ENCODE data around the gene NCAM1.

NCAM1 gene

GRCh38 chr11:113015098-113015455, 53.9 kb downstream of the NCAM1 start:
- no peak for TF ChIP-seq CTCF (IDR thresholded peaks at IDR 0.05)

GRCh38 chr11:113016905-113017304, 55.7 kb downstream of the NCAM1 start:
- no peak for TF ChIP-seq CTCF (IDR thresholded peaks at IDR 0.05)

- no peak for TF ChIP-seq CTCF (IDR thresholded peaks at IDR 0.05)
These were observed 57.7 kb downstream of the NCAM1 start for GRCh38 chr11:113018913-113019312.

GRCh38 chr11:113019711-113020110, 58.5 kb downstream of the NCAM1 start:
- no peak for TF ChIP-seq CTCF (IDR thresholded peaks at IDR 0.05)

- no peak for TF ChIP-seq CTCF (IDR thresholded peaks at IDR 0.05)
These were observed 59.9 kb downstream of the NCAM1 start for GRCh38 chr11:113021111-113021510.

- no peak for TF ChIP-seq CTCF (IDR thresholded peaks at IDR 0.05)
These were observed 61.0 kb downstream of the NCAM1 start for GRCh38 chr11:113022262-113022661.

GRCh38 chr11:113023228-113023627, 62.0 kb downstream of the NCAM1 start:
- no peak for TF ChIP-seq CTCF (IDR thresholded peaks at IDR 0.05)

- TF ChIP-seq CTCF (IDR thresholded peaks at IDR 0.05): no peak
These were observed 62.8 kb downstream of the NCAM1 start for GRCh38 chr11:113023986-113024385.
